GM12878 (cell line): Measurements from ENCODE around the gene TMEM250. TPM values are rescaled to one million over a fixed set of nuclear protein-coding genes. Genes with fewer than 3 reads are reported as not detected.
"Not testable (repeated sequence)": the region's sequence is repeated elsewhere in the genome, so short reads cannot be mapped to it uniquely, and the experiment has no call there.

Source experiments
- ATAC-seq: fragments of 200-7000 bp; cut with Tn5 transposase; 3 replicates; pipeline ENCODE4 v1.9.1; 2020; ENCODE audit warnings: mild to moderate bottlenecking, moderate library complexity
- BruUV-seq: library from RNA; stranded (reverse); fragments of 400-500 nt; replicated peaks from 2 replicates; lab custom pipeline; 2021; lab: Mats Ljungman, UMichigan
- CTCF ChIA-PET: fragments of 300-600 bp; sonication (Branson Sonifier 250); formaldehyde crosslinking; extraction: SDS; loops from one replicate; lab custom pipeline; 2021; ENCODE audit warnings: inconsistent platforms; lab: Yijun Ruan, JAX
- POLR2A ChIA-PET: fragments of 350-600 bp; formaldehyde crosslinking; extraction: SDS; loops from one replicate; lab custom pipeline; 2021; ENCODE audit warnings: inconsistent platforms; lab: Charles Lee
- RAD21 ChIA-PET: fragments of 300-600 bp; sonication (Branson Sonifier 250); formaldehyde crosslinking; loops from one replicate; lab custom pipeline; 2023; ENCODE audit warnings: antibody characterized with exemption; ENCODE audit not compliant: unreplicated experiment; lab: Charles Lee
- SMC1A ChIA-PET: fragments of 300-600 bp; sonication (Branson Sonifier 250); formaldehyde crosslinking; loops from one replicate; lab custom pipeline; 2023; ENCODE audit not compliant: unreplicated experiment, uncharacterized antibody; lab: Charles Lee
- DNase-seq: peaks from one replicate; pipeline ENCODE4 v3.0.0-alpha.2; 2011; ENCODE audit warnings: low read depth, low spot score
- FAIRE-seq: peaks from 3 replicates; lab custom pipeline; 2011; peaks lifted over from hg19 to GRCh38; lab: Jason Lieb, UNC
- H2AFZ ChIP-seq: 2 replicates; pipeline ENCODE4 v1.6.0; 2011; ENCODE audit warnings: low read depth, low read length, control low read depth; ENCODE audit not compliant: control insufficient read depth
- H3K27ac ChIP-seq: 2 replicates; pipeline ENCODE4 v1.5.1; 2011; ENCODE audit warnings: control low read depth; ENCODE audit not compliant: control insufficient read depth, insufficient read depth
- H3K27me3 ChIP-seq, 2 experiments: replicated peaks in 1 of 2; 2 replicates each; pipeline versions ENCODE4 v1.6.0 to v1.6.1; 2011; ENCODE audit warnings: low read length in 1 of 2; ENCODE audit not compliant: control insufficient read depth in 2 of 2, insufficient read depth in 2 of 2
- H3K36me3 ChIP-seq, 2 experiments: 2 replicates each; pipeline ENCODE4 v1.5.1; 2011; ENCODE audit warnings: low read length in 1 of 2; ENCODE audit not compliant: control insufficient read depth in 2 of 2, insufficient read depth in 2 of 2
- H3K4me1 ChIP-seq: 2 replicates; pipeline ENCODE4 v1.6.1; 2011; ENCODE audit warnings: mild to moderate bottlenecking, low read length, moderate library complexity, mixed read lengths; ENCODE audit not compliant: control insufficient read depth, insufficient read depth
- H3K4me2 ChIP-seq: 2 replicates; pipeline ENCODE4 v1.6.0; 2011; ENCODE audit warnings: control low read depth; ENCODE audit not compliant: control insufficient read depth, insufficient read depth
- H3K4me3 ChIP-seq: fragments of 200-600 bp; sonication (generic); 2 replicates; pipeline ENCODE4 v1.5.1; 2016
- H3K79me2 ChIP-seq: 2 replicates; pipeline ENCODE4 v1.6.0; 2011; ENCODE audit warnings: low read length; ENCODE audit not compliant: control insufficient read depth, insufficient read depth
- H3K9ac ChIP-seq: 2 replicates; pipeline ENCODE4 v1.8.0; 2011; ENCODE audit warnings: low read length, control low read depth, mixed read lengths; ENCODE audit not compliant: control insufficient read depth, insufficient read depth
- H3K9me3 ChIP-seq: replicated peaks from 3 replicates; pipeline ENCODE4 v1.5.1; 2011; ENCODE audit warnings: mild to moderate bottlenecking, low read length; ENCODE audit not compliant: control insufficient read depth, insufficient read depth
- H4K20me1 ChIP-seq: 2 replicates; pipeline ENCODE4 v1.6.0; 2011; ENCODE audit not compliant: control insufficient read depth, insufficient read depth
- E2F4 ChIP-seq: IDR thresholded peaks from 2 replicates; pipeline ENCODE4 v1.6.1; 2012; ENCODE audit warnings: low read depth, low read length, improper control_type of control experiment
- EGR1 ChIP-seq, 2 experiments: IDR thresholded peaks; 1 replicate in 1 of 2; 2 replicates in 1 of 2; pipeline ENCODE4 v1.6.1; 2011 to 2012; ENCODE audit warnings: low read depth in 2 of 2, low read length in 2 of 2, borderline replicate concordance in 1 of 2, mild to moderate bottlenecking in 1 of 2, moderate library complexity in 1 of 2
- ETV6 ChIP-seq, 2 experiments: fragments of 450-650 bp in 1 of 2; IDR thresholded peaks in 1 of 2; conservative IDR thresholded peaks in 1 of 2; 2 replicates each; pipeline ENCODE4 v1.6.1; 2014; ENCODE audit warnings: antibody characterized with exemption in 1 of 2, borderline replicate concordance in 1 of 2, low read depth in 1 of 2, mild to moderate bottlenecking in 1 of 2, moderate library complexity in 1 of 2
- JUND ChIP-seq: IDR thresholded peaks from 2 replicates; pipeline ENCODE4 v1.6.1; 2012; ENCODE audit warnings: low read depth, mild to moderate bottlenecking, low read length, improper control_type of control experiment, moderate library complexity
- KAT2A ChIP-seq: conservative IDR thresholded peaks from 2 replicates; pipeline ENCODE4 v1.6.1; 2011; ENCODE audit warnings: low read depth, low read length; ENCODE audit not compliant: control insufficient read depth
- MTA3 ChIP-seq: IDR thresholded peaks from 2 replicates; pipeline ENCODE4 v1.6.1; 2012; ENCODE audit warnings: low read length, inconsistent platforms, borderline replicate concordance
- PAX5 ChIP-seq: IDR thresholded peaks from 2 replicates; pipeline ENCODE4 v1.6.1; 2011; ENCODE audit warnings: low read depth, low read length, borderline replicate concordance
- RCOR1 ChIP-seq: conservative IDR thresholded peaks from 2 replicates; pipeline ENCODE4 v1.6.1; 2012; ENCODE audit warnings: low read depth, low read length, improper control_type of control experiment
- RELA ChIP-seq: fragments of 450-650 bp; IDR thresholded peaks from 2 replicates; pipeline ENCODE4 v1.8.0; 2014; ENCODE audit warnings: borderline replicate concordance; ENCODE audit not compliant: partially characterized antibody
- ZBTB4 ChIP-seq: fragments of 450-650 bp; formaldehyde crosslinking; IDR thresholded peaks from 2 replicates; pipeline ENCODE4 v1.4.0; 2022; ENCODE audit warnings: mild to moderate bottlenecking, moderate library complexity
- WGBS: methylation state at CpG from one replicate; pipeline ENCODE4 v1.1.6; 2016; ENCODE audit warnings: low lambda C conversion rate; ENCODE audit not compliant: insufficient replicate concordance, insufficient coverage; ENCODE audit errors: missing lambda C conversion rate; 5-methylcytosine and 5-hydroxymethylcytosine counted together
- in situ Hi-C: fragments of 300-500 bp; cut with MboI; formaldehyde crosslinking; loops from 9 replicates; pipeline ENCODE4 v1.14.3; 2018; ENCODE audit warnings: mixed read lengths
- intact Hi-C: fragments of 100-400 bp; cut with micrococcal nuclease; formaldehyde crosslinking; loops from one replicate; pipeline ENCODE4 v1.14.2; 2022; ENCODE audit not compliant: unreplicated experiment
- polyA plus RNA-seq, 11 experiments: library from polyadenylated mRNA; depleted of rRNA in 4 of 11; unstranded in 6 of 11; stranded (reverse) in 5 of 11; fragments of >200 nt; fragmentation: Nextera tagmentation in 4 of 11; fragmentation: Illumina TruSeq in 1 of 11; extraction: Ambion mirVana in 4 of 11; extraction: Trizol in 1 of 11; gene quantifications; 1 replicate in 1 of 11; 2 replicates in 10 of 11; pipeline versions ENCODE4 v1.2.1 to v1.2.3, GENCODE V29; 2011 to 2016; ENCODE audit warnings: inconsistent platforms in 2 of 11, missing spikeins in 2 of 11, low read depth in 1 of 11
- total RNA-seq, 4 experiments: library from RNA; depleted of rRNA in 3 of 4; stranded (reverse); fragments of >200 nt in 3 of 4; fragmentation: Illumina TruSeq in 1 of 4; extraction: Trizol in 1 of 4; gene quantifications; 2 replicates each; pipeline versions ENCODE4 v1.2.1 to v1.2.3, GENCODE V29; 2013 to 2021

TMEM250 gene
- total and polyA plus RNA-seq, 10 of the 15 experiments (the other 5 are each of a cell fraction or from before 2014, with no cell fraction given): 0.39 to 39.9 (median 8.5) TPM

- BruUV-seq, H2AFZ ChIP-seq, H3K27me3 ChIP-seq, ATAC-seq, H4K20me1 ChIP-seq, H3K4me2 ChIP-seq, DNase-seq, RAD21 ChIA-PET, H3K36me3 ChIP-seq, H3K9ac ChIP-seq, in situ Hi-C loops, intact Hi-C loops, POLR2A ChIA-PET, H3K27ac ChIP-seq, H3K79me2 ChIP-seq, FAIRE-seq, H3K4me3 ChIP-seq, H3K9me3 ChIP-seq: not testable (repeated sequence)
- ChIA-PET CTCF (interaction anchor here (0.7 kb wide), 1 partner anchor 9 kb away, joined by 3 read pairs; no protein-coding TSS in a partner anchor), SMC1A (interaction anchor here (1.0 kb wide), 1 partner anchor 8 kb away, joined by 3 read pairs; no protein-coding TSS in a partner anchor)
- H3K4me1 ChIP-seq: peaks cover 17% of the 10 kb centered on the region
- 70% methylated on average over 14 of the region's 27 CpGs for WGBS
These were observed 17.0 kb downstream of the TMEM250 start for GRCh38 chr9:136101615-136102074.

GRCh38 chr9:136100700-136101614 is 17.7 kb downstream of the TMEM250 start:
- H3K4me1 ChIP-seq: peaks cover 10% of the 10 kb centered on the region
- no peaks in the 10 kb centered on the region for H3K36me3 ChIP-seq
- FAIRE-seq (no peak), ATAC-seq (peak; percentile 26; the same call in 1 of the 3 replicates), DNase-seq (no peak)
- no peak overlapping the region for H3K27ac ChIP-seq
- BruUV-seq: no TSS peak
- no peaks in the 10 kb centered on the region for H3K79me2 ChIP-seq
- WGBS: 42% methylated on average over 26 of the region's 30 CpGs
- no peak overlapping the region for H3K9ac ChIP-seq
- no peaks in the 10 kb centered on the region for H3K9me3 ChIP-seq
- in situ Hi-C loops: no loop called here
- ChIA-PET CTCF (no interaction called here), POLR2A (no interaction called here), SMC1A (interaction anchor here (1.0 kb wide), 1 partner anchor 8 kb away, joined by 3 read pairs; no protein-coding TSS in a partner anchor), RAD21 (interaction anchor here (0.6 kb wide), 1 partner anchor 123 kb away, joined by 4 read pairs; no protein-coding TSS in a partner anchor)
- H2AFZ ChIP-seq: no peak overlapping the region
- no peaks in the 10 kb centered on the region for H3K27me3 ChIP-seq
- intact Hi-C loops: no loop called here
- H3K4me3 ChIP-seq: no peak overlapping the region
- no peaks in the 10 kb centered on the region for H4K20me1 ChIP-seq
- H3K4me2 ChIP-seq: no peak overlapping the region
- no peak for TF ChIP-seq RELA
- TF ChIP-seq ZBTB4 (CRISPR knock-in tag): no peak
- no peak for TF ChIP-seq JUND
- no peak for TF ChIP-seq RCOR1
- no peak for TF ChIP-seq EGR1 (IDR thresholded peaks at IDR 0.05; ENCODE audit: borderline replicate concordance in 1 of 2, low read depth in 2 of 2, low read length in 2 of 2)
- no peak for TF ChIP-seq ETV6 (conservative IDR thresholded peaks at IDR 0.05 in 1 of 2, IDR thresholded peaks at IDR 0.05 in 1 of 2; ENCODE audit: borderline replicate concordance in 1 of 2, low read depth in 1 of 2)
- no peak for TF ChIP-seq KAT2A
- no peak for TF ChIP-seq E2F4
- no peak for TF ChIP-seq PAX5
- TF ChIP-seq MTA3: no peak
